ENCODE data around the gene CTNNA3.

GRCh38 chr10:66772548-66773471, 923.2 kb downstream of the CTNNA3 start:
- TF ChIP-seq, protein P1, sequence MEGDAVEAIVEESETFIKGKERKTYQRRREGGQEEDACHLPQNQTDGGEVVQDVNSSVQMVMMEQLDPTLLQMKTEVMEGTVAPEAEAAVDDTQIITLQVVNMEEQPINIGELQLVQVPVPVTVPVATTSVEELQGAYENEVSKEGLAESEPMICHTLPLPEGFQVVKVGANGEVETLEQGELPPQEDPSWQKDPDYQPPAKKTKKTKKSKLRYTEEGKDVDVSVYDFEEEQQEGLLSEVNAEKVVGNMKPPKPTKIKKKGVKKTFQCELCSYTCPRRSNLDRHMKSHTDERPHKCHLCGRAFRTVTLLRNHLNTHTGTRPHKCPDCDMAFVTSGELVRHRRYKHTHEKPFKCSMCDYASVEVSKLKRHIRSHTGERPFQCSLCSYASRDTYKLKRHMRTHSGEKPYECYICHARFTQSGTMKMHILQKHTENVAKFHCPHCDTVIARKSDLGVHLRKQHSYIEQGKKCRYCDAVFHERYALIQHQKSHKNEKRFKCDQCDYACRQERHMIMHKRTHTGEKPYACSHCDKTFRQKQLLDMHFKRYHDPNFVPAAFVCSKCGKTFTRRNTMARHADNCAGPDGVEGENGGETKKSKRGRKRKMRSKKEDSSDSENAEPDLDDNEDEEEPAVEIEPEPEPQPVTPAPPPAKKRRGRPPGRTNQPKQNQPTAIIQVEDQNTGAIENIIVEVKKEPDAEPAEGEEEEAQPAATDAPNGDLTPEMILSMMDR (IDR thresholded peaks at IDR 0.05): no peak
- no peak for TF ChIP-seq POLR2A (IDR thresholded peaks at IDR 0.05)
